ENCODE data around the gene KRT6A.

The KRT6A gene

DNA sequence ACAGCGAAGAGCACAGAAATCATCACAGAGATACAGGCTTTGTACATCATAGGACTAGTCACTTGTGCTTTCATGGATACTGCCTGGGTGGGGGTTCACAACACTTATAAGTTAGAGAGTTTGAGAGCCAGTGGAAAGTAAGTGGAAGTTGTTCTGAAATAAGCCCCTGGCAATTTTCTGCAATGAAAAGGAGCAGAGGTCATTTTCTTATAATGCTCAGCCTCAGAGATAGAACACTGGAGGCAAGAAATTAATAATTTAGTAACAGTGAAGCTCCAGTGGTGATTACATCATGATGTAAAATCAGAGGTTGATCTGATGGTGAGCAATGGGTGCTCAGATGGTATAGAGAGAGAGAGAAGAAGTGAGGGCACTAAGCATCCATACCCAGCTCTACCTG lies 5.8 kb downstream of the KRT6A start:
- TF ChIP-seq, protein P1, sequence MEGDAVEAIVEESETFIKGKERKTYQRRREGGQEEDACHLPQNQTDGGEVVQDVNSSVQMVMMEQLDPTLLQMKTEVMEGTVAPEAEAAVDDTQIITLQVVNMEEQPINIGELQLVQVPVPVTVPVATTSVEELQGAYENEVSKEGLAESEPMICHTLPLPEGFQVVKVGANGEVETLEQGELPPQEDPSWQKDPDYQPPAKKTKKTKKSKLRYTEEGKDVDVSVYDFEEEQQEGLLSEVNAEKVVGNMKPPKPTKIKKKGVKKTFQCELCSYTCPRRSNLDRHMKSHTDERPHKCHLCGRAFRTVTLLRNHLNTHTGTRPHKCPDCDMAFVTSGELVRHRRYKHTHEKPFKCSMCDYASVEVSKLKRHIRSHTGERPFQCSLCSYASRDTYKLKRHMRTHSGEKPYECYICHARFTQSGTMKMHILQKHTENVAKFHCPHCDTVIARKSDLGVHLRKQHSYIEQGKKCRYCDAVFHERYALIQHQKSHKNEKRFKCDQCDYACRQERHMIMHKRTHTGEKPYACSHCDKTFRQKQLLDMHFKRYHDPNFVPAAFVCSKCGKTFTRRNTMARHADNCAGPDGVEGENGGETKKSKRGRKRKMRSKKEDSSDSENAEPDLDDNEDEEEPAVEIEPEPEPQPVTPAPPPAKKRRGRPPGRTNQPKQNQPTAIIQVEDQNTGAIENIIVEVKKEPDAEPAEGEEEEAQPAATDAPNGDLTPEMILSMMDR (IDR thresholded peaks at IDR 0.05; ENCODE audit: low read depth, low read length), result no peak
- DNase-seq (ENCODE audit: low read depth, low spot score), result no peak
- H3K4me3 ChIP-seq (ENCODE audit: low read depth, low read length), result no peak overlapping the region
- in situ Hi-C loops (cut with HindIII; ENCODE audit: low sequenced_read_pairs), result no loop called here

DNA sequence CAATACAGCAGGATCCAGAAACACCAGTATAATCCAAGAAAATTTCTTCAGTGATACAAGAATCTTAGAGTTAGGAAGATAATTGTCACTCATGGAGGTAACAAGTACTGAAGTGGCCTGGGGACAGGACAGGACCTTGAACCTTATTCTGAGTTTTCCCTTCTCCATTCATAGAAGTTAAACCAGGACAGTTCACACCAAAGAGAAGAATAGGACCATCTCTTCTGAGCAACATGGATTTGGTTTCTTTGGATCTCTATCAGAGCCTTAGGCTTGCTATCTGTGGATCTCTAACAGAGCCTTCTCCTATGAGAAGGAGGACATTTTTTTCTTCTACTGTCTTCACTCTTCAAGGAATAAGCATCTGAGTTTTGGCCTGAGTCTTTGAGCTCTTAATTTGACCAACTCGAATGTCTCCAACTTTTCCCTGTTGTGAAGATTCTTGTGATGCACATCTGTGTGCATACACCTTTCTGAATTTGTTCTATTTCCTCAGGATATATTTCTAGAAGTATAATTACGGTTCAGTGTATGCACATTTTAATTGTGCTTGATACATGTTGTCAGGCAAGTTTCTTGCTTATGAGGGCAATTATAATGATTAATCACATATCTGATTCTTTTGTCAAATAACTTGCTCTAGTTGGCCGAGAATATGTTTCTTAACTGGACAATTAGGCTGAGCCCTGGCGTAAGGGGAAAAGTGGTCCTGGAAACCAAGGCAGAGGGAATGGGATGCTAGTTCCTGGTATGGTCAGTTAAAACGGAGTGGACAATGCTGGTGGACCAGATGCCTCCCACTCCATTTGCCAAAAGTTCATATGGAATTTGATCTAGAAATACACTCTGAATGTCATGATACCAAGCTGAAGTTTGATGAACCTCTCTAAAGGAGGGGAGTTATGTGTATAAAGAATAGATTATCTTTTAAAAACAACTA lies 6.6 kb downstream of the KRT6A start:
- no peak for DNase-seq (ENCODE audit: low read depth, low spot score)
- no peak overlapping the region for H3K4me3 ChIP-seq (ENCODE audit: low read depth, low read length)
- TF ChIP-seq, protein P1 (IDR thresholded peaks at IDR 0.05; ENCODE audit: low read depth, low read length), result no peak
- in situ Hi-C loops (cut with HindIII; ENCODE audit: low sequenced_read_pairs), result no loop called here

DNA sequence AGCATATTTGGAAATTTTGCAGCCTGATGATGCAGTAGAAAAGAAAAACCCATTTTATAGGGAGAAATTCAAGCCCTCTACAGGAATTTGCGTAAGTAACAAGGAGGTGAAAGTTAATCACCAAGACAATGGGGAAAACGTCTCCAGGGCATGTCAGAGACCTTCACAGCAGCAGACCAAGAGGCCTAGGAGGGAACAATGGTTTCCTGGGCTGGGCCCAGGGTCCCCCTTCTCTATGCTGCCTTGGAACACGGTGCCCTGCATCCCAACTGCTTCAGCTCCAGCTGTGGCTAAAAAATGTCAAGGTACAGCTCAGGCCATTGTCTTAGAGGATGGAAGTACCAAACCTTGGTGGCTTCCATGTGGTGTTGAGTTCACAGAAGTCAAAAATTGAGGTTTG lies 13.0 kb downstream of the KRT6A start:
- in situ Hi-C loops (cut with HindIII; ENCODE audit: low sequenced_read_pairs), result no loop called here

DNA sequence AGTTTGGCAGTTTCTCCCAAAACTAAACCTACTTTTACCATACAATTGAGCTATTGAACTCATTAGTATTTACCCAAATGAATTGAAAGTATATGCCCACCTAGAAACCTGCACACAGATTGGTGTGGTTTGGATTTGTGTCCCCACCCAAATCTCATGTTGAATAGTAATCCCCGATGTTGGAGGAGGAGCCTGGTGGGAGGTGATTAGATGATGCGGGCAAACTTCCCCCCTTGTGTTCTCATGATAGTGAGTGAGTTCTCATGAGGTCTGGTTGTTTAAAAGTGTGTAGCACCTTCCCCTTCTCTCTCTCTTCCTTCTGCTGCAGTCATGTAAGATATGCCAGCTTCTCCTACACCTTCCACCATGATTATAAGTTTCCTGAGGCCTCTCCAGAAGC lies 15.4 kb downstream of the KRT6A start:
- in situ Hi-C loops (cut with HindIII; ENCODE audit: low sequenced_read_pairs), result no loop called here
- TF ChIP-seq, protein P1 (IDR thresholded peaks at IDR 0.05; ENCODE audit: low read depth, low read length), result no peak
- no peak for DNase-seq (ENCODE audit: low read depth, low spot score)
- no peak overlapping the region for H3K4me3 ChIP-seq (ENCODE audit: low read depth, low read length)

More for the DNA sequence above, 13.0 kb downstream of the KRT6A start:
- no peak for DNase-seq (ENCODE audit: low read depth, low spot score)
- TF ChIP-seq, protein P1 (IDR thresholded peaks at IDR 0.05; ENCODE audit: low read depth, low read length), result no peak
- no peak overlapping the region for H3K4me3 ChIP-seq (ENCODE audit: low read depth, low read length)

DNA sequence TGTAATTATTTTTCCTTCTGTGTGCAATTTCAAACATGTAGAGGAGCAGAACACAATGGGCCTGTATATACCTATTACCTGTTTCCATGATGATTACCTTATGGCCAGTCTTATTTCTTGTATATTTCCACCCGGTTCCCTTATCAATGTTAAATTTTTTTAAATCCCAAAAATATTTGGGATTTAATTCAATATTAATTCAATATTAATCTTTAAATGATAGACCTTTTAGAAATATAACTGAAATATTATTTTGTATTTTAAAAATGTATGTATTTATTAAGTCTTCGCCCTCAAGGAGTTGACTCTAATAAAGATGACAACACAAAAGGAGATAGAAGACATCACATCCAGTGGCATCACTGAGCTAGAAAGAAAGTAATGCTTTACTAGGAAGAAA lies 18.8 kb downstream of the KRT6A start:
- in situ Hi-C loops (cut with HindIII; ENCODE audit: low sequenced_read_pairs), result no loop called here
- TF ChIP-seq, protein P1 (IDR thresholded peaks at IDR 0.05; ENCODE audit: low read depth, low read length), result no peak
- no peak overlapping the region for H3K4me3 ChIP-seq (ENCODE audit: low read depth, low read length)
- DNase-seq (ENCODE audit: low read depth, low spot score), result no peak

DNA sequence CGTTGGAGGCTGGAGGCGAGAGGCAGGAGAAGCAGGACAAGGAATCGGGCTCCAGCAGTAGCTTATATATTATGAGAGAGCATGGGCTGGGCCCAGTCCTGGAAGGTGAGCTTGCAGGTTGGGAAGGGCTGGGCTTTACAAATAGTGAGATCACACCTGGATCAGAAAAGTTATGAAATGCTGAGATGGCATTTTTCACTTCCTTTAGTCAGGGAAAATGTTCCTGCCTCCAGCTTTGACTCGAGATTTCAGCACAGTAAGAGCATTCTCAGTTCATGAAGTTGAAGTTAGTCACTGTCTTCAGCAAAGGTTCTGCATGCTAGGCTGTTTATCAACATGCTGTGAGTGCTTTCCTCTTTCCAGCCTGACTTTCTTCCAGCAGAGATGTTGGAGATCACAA lies 19.3 kb downstream of the KRT6A start, which contains the start of gene KRT6C:
Gene KRT6C (minus strand): TSS at position 38 of the 400 bp plus-strand sequence. CDS start 68 bp downstream, outside the sequence.
- in situ Hi-C loops (cut with HindIII; ENCODE audit: low sequenced_read_pairs), result no loop called here
- TF ChIP-seq, protein P1 (IDR thresholded peaks at IDR 0.05; ENCODE audit: low read depth, low read length), result no peak
- no peak within 1 kb of the TSS for H3K4me3 ChIP-seq (ENCODE audit: low read depth, low read length)
- DNase-seq (ENCODE audit: low read depth, low spot score), result no peak

All from astrocyte of the spinal cord (primary cell).